IPS DF 6.9 (cell line): Measurements from ENCODE around the gene RNASE7.

Experiments used
- DNase-seq: peaks from one replicate; pipeline ENCODE4 v3.0.0-alpha.2; 2013; ENCODE audit warnings: low read depth, low spot score
- H3K27ac ChIP-seq: one replicate; pipeline ENCODE4 v1.5.1; 2013; ENCODE audit warnings: low read length, control low read depth
- H3K27me3 ChIP-seq: 2 replicates; pipeline ENCODE4 v1.6.1; 2013; ENCODE audit warnings: mild to moderate bottlenecking, low read length; ENCODE audit not compliant: control insufficient read depth, insufficient read depth
- H3K36me3 ChIP-seq: 2 replicates; pipeline ENCODE4 v1.6.1; 2013; ENCODE audit warnings: low read length; ENCODE audit not compliant: control insufficient read depth, insufficient read depth
- H3K4me1 ChIP-seq: 2 replicates; pipeline ENCODE4 v1.6.1; 2013; ENCODE audit warnings: low read length; ENCODE audit not compliant: control insufficient read depth, insufficient read depth
- H3K4me3 ChIP-seq: 2 replicates; pipeline ENCODE4 v1.5.1; 2013; ENCODE audit warnings: mild to moderate bottlenecking, low read length
- H3K9me3 ChIP-seq: 2 replicates; pipeline ENCODE4 v1.6.1; 2013; ENCODE audit warnings: low read length, inconsistent platforms; ENCODE audit not compliant: control insufficient read depth, insufficient read depth
- WGBS: extraction: QIAGEN DNeasy Blood & Tissue Kit; methylation state at CpG from one replicate; pipeline ENCODE4 v1.1.7; 2013; ENCODE audit warnings: mixed read lengths, missing lambda C conversion rate; ENCODE audit not compliant: insufficient read length, insufficient coverage; 5-methylcytosine and 5-hydroxymethylcytosine counted together

Gene RNASE7

DNA sequence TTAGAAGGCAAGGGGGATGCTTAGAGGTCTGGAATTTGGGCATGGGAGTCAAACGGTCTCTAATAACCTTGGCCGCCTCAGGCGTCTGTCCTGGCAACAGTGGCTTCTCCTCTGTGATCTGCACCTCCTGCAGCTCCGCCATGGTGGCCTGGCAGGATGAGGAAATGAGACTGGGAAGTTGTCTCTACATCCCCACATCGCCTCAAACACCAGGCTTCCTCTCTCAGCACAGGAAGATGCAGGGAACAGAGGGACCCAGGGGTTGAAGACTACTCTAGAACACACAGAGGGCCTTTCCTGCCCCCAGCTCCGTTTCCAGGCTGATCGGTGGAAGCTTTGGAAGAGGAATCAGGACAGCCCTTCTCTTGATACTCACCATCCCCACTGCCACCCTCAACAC lies 19.0 kb upstream of the RNASE7 start:
- DNase-seq, result no peak
- Histone ChIP-seq H3K36me3 (no peaks in the 10 kb centered on the region), H3K4me3 (no peak overlapping the region), H3K9me3 (no peaks in the 10 kb centered on the region), H3K4me1 (peaks cover 10% of the 10 kb centered on the region), H3K27ac (no peak overlapping the region), H3K27me3 (no peaks in the 10 kb centered on the region; the same call in 1 of the 2 replicates)
- WGBS, result no CpG with 5 or more reads among the region's 7 CpGs

- H3K36me3 ChIP-seq, result no peaks in the 10 kb centered on the region
- H3K4me1 ChIP-seq, result peaks cover 10% of the 10 kb centered on the region
- WGBS, result no CpG with 5 or more reads among the region's 17 CpGs
- H3K27me3 ChIP-seq, result no peaks in the 10 kb centered on the region; the same call in 1 of the 2 replicates
- H3K27ac ChIP-seq, result no peak overlapping the region
- H3K9me3 ChIP-seq, result no peaks in the 10 kb centered on the region
- DNase-seq, result no peak
- peak overlapping the region; percentile 56; the same call in 1 of the 2 replicates for H3K4me3 ChIP-seq
Observed at GRCh38 chr14:21023817-21024584, 18.2 kb upstream of the RNASE7 start.

- Histone ChIP-seq H3K27ac (no peak within 1 kb of the TSS), H3K9me3 (no peaks in the 10 kb centered on the region), H3K4me1 (peaks cover 10% of the 10 kb centered on the region), H3K4me3 (peak within 1 kb of the TSS; percentile 56; the same call in 1 of the 2 replicates), H3K36me3 (no peaks in the 10 kb centered on the region), H3K27me3 (no peaks in the 10 kb centered on the region; the same call in 1 of the 2 replicates)
- WGBS, result no CpG with 5 or more reads among the region's 72 CpGs
- DNase-seq, result no peak
Observed at GRCh38 chr14:21024585-21025370, 17.4 kb upstream of the RNASE7 start, which contains the start of gene NDRG2. NDRG2 (minus strand) TSS chr14:21025061; CDS start chr14:21023315, 1,746 bp downstream.

- no CpG with 5 or more reads among the region's 58 CpGs for WGBS
- Histone ChIP-seq H3K9me3 (no peaks in the 10 kb centered on the region), H3K27ac (no peak overlapping the region), H3K4me3 (peak overlapping the region; percentile 46; the same call in 1 of the 2 replicates), H3K36me3 (no peaks in the 10 kb centered on the region), H3K4me1 (peaks cover 10% of the 10 kb centered on the region), H3K27me3 (no peaks in the 10 kb centered on the region; the same call in 1 of the 2 replicates)
- DNase-seq, result no peak
Observed at GRCh38 chr14:21025371-21026273, 16.5 kb upstream of the RNASE7 start.

DNA sequence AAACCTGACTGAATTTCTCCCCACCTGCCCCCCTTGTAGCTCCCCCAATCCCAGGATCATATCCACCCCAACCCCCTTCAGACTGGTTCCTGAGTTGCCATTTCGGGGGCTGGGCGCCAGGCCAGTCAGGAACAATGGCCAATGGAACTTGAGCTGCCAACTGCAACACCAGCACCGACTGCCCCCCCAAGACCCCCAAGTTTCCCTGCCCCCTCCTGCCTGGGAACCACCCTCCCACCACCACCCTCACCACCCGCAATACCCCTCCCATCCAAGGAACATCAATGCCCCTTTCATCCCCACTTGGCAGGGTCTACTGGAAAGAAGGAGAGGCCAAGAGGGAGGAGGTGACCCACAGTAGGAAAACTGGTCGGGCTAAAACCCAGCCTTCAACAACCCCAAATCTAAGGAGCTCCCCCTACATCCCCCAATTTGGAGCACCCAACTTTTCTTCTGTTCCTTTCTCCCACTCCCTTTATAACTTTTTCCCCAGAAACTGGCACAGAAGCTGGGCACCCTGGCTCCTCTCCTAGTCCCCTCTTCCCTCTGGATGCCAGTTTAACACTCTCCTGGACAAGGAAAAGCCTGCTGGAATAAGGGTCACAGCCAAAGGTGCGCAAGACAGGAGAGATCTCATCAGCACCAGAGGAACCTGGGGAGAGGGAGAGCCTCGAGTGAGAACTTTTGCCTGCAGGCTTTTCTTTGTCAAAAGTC lies 15.7 kb upstream of the RNASE7 start:
- no peaks in the 10 kb centered on the region for H3K9me3 ChIP-seq
- no peaks in the 10 kb centered on the region for H3K36me3 ChIP-seq
- no CpG with 5 or more reads among the region's 7 CpGs for WGBS
- no peaks in the 10 kb centered on the region; the same call in 1 of the 2 replicates for H3K27me3 ChIP-seq
- no peak overlapping the region for H3K27ac ChIP-seq
- no peak overlapping the region; the same call in 1 of the 2 replicates for H3K4me3 ChIP-seq
- peaks cover 10% of the 10 kb centered on the region for H3K4me1 ChIP-seq
- no peak for DNase-seq

DNA sequence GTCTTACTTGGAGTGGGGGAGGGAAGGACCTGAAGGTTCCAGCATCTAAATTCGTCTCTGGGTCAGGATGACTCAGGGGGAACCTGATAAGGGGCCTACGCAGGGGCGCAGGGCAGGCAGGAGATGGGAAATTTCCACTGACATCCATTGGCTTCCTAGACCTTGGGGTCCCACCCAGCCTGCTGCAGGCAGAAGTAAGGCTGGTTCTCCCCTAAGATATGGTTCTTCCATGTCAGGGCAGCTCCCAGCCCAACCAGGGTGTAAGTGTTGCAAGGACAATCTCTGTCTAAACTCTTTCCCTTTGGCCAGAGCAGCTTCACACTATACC lies 15.2 kb upstream of the RNASE7 start:
- no peaks in the 10 kb centered on the region for H3K9me3 ChIP-seq
- no peak overlapping the region for H3K4me3 ChIP-seq
- H3K27ac ChIP-seq, result no peak overlapping the region
- peaks cover 10% of the 10 kb centered on the region for H3K4me1 ChIP-seq
- no peak for DNase-seq
- no peaks in the 10 kb centered on the region; the same call in 1 of the 2 replicates for H3K27me3 ChIP-seq
- no CpG with 5 or more reads among the region's 3 CpGs for WGBS
- no peaks in the 10 kb centered on the region for H3K36me3 ChIP-seq

DNA sequence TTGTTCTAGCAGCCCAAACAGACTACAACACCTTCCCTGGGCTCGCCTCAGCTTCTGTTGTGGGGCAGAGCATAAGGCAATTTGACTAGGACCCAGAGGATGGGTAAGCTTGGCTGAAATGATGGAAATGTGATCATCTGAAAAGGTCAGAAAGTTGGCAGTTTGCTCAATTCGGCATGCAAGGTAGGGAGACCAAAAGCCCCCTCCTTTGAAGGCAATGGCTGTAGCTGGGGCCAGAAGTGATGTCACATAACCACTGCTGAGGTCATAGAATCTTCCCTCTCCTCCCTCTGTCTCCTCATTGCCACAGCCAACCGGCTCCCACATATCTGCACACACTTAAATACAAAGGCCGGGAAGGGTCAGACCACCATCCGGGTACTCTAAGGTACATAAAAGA lies 12.2 kb upstream of the RNASE7 start, which contains the start of gene TPPP2:
Gene TPPP2 (plus strand): TSS at position 301 of the 400 bp plus-strand sequence. CDS start 365 bp downstream, outside the sequence.
- Histone ChIP-seq H3K27me3 (no peaks in the 10 kb centered on the region), H3K4me3 (no peak within 1 kb of the TSS), H3K36me3 (no peaks in the 10 kb centered on the region), H3K27ac (no peak within 1 kb of the TSS), H3K4me1 (peaks cover 10% of the 10 kb centered on the region), H3K9me3 (no peaks in the 10 kb centered on the region)
- no CpG with 5 or more reads among the region's 5 CpGs for WGBS
- DNase-seq, result no peak

GRCh38 chr14:21030531-21030930 lies 11.6 kb upstream of the RNASE7 start:
- peaks cover 10% of the 10 kb centered on the region for H3K4me1 ChIP-seq
- no CpG with 5 or more reads among the region's 12 CpGs for WGBS
- H3K36me3 ChIP-seq, result no peaks in the 10 kb centered on the region
- H3K27me3 ChIP-seq, result no peaks in the 10 kb centered on the region
- H3K4me3 ChIP-seq, result no peak overlapping the region
- no peak overlapping the region for H3K27ac ChIP-seq
- no peaks in the 10 kb centered on the region for H3K9me3 ChIP-seq
- no peak for DNase-seq

DNA sequence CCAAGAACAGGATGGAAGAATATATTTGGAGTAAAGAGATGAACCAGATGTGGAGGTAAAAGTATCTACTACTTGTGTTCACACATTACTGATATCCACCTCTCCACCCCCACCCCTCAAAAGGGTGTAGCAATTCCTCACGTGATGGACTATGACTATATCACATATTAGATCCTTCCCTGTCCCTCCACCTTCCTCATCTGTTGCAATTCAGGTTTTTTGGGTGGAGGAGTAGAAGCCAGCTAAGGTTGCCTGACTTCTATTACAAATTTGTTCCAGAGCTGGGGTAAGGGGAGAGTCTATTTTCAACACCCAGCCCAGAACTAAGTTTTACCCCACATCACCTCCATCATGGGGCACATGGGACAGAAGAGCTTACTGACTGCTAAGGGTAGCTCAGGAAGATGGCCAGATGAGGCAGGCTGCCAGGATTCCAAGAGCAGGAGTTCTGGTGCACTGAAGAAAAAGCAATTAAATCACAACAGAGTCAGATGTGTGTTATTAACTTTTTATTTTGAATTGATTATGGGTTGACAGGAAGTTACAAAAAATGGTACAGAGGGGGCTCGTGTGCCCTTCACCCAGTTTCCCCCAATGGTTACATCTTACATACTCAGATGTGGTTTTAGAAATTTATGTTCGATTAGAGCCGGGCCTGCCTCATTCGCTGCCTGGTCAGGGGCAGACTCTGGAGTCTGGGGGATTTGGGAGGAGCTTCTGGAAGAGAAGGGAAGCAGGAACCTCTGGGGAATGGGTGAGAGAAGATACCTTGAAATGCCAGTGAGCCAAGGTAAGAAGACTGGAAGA lies 9.6 kb upstream of the RNASE7 start:
- no CpG with 5 or more reads among the region's 5 CpGs for WGBS
- Histone ChIP-seq H3K36me3 (no peaks in the 10 kb centered on the region), H3K27ac (no peak overlapping the region), H3K4me3 (no peak overlapping the region), H3K9me3 (no peaks in the 10 kb centered on the region), H3K27me3 (no peaks in the 10 kb centered on the region), H3K4me1 (no peaks in the 10 kb centered on the region)
- no peak for DNase-seq
